ENCODE data around the gene SLC39A2.
"Not testable (repeated sequence)": the region's sequence is repeated elsewhere in the genome, so short reads cannot be mapped to it uniquely, and the experiment has no call there.

GRCh38 chr14:21040941-21041340, 41.8 kb downstream of the SLC39A2 start:
- TF ChIP-seq, protein P1, sequence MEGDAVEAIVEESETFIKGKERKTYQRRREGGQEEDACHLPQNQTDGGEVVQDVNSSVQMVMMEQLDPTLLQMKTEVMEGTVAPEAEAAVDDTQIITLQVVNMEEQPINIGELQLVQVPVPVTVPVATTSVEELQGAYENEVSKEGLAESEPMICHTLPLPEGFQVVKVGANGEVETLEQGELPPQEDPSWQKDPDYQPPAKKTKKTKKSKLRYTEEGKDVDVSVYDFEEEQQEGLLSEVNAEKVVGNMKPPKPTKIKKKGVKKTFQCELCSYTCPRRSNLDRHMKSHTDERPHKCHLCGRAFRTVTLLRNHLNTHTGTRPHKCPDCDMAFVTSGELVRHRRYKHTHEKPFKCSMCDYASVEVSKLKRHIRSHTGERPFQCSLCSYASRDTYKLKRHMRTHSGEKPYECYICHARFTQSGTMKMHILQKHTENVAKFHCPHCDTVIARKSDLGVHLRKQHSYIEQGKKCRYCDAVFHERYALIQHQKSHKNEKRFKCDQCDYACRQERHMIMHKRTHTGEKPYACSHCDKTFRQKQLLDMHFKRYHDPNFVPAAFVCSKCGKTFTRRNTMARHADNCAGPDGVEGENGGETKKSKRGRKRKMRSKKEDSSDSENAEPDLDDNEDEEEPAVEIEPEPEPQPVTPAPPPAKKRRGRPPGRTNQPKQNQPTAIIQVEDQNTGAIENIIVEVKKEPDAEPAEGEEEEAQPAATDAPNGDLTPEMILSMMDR (IDR thresholded peaks at IDR 0.05; ENCODE audit: poor library complexity) = not testable (repeated sequence)
- not testable (repeated sequence) for TF ChIP-seq EZH2 (IDR thresholded peaks at IDR 0.05; ENCODE audit: borderline replicate concordance); EZH2phosphoT487 (IDR thresholded peaks at IDR 0.05; ENCODE audit: low read depth, severe bottlenecking, unreplicated experiment)
